Lung (tissue), 12 donors: ENCODE results near the gene OSBPL3. TPM values are rescaled to one million over a fixed set of nuclear protein-coding genes. Genes with fewer than 3 reads are reported as not detected.

ENCODE experiments used
- ATAC-seq: fragments of 200-7000 bp; cut with Tn5 transposase; one replicate; pipeline ENCODE4 v1.9.1; 2020; ENCODE audit warnings: moderate number of reproducible peaks; ENCODE audit not compliant: insufficient read depth, low FRiP score
- DNase-seq, 3 donors: peaks; one replicate each; pipeline ENCODE4 v3.0.0-alpha.2; 2013 to 2017
- H3K27ac ChIP-seq, 2 donors: one replicate each; pipeline ENCODE4 v1.5.1; 2013; ENCODE audit warnings: mild to moderate bottlenecking in 2 of 2, moderate library complexity in 2 of 2, control low read depth in 1 of 2, inconsistent platforms in 1 of 2, low read depth in 1 of 2, low read length in 1 of 2
- H3K27me3 ChIP-seq, 3 donors: one replicate each; pipeline ENCODE4 v1.5.1; 2013; ENCODE audit warnings: low read length in 2 of 3; ENCODE audit not compliant: control insufficient read depth in 3 of 3, insufficient read depth in 3 of 3
- H3K36me3 ChIP-seq, 4 donors: one replicate each; pipeline ENCODE4 v1.5.1; 2013; ENCODE audit warnings: low read length in 4 of 4, mild to moderate bottlenecking in 1 of 4, moderate library complexity in 1 of 4; ENCODE audit not compliant: control insufficient read depth in 4 of 4, insufficient read depth in 4 of 4
- H3K4me1 ChIP-seq, 5 donors: one replicate each; pipeline ENCODE4 v1.5.1; 2013; ENCODE audit warnings: low read length in 5 of 5, mild to moderate bottlenecking in 2 of 5, moderate library complexity in 1 of 5; ENCODE audit not compliant: control insufficient read depth in 5 of 5, insufficient read depth in 5 of 5
- H3K4me3 ChIP-seq: one replicate; pipeline ENCODE4 v1.5.1; 2013; ENCODE audit warnings: mild to moderate bottlenecking, control low read depth, moderate library complexity
- H3K9ac ChIP-seq, 2 donors: one replicate each; pipeline ENCODE4 v1.5.1; 2013; ENCODE audit warnings: low read length in 2 of 2, control low read depth in 1 of 2; ENCODE audit not compliant: insufficient read depth in 1 of 2
- H3K9me3 ChIP-seq, 4 donors: one replicate each; pipeline ENCODE4 v1.5.1; 2013; ENCODE audit warnings: low read length in 3 of 4, mild to moderate bottlenecking in 1 of 4, moderate library complexity in 1 of 4; ENCODE audit not compliant: control insufficient read depth in 4 of 4, insufficient read depth in 3 of 4
- CTCF ChIP-seq: IDR thresholded peaks from 2 replicates; pipeline ENCODE4 v1.5.1; 2012; ENCODE audit warnings: mild to moderate bottlenecking; ENCODE audit errors: control extremely low read depth, extremely low read depth
- WGBS, 2 donors: extraction: QIAGEN DNeasy Blood & Tissue Kit; methylation state at CpG; one replicate each; pipeline ENCODE4 v1.1.7; 2013; 5-methylcytosine and 5-hydroxymethylcytosine counted together
- polyA plus RNA-seq, 2 donors: library from polyadenylated mRNA; stranded (reverse); fragments of 200-250 nt; gene quantifications; one replicate each; pipeline ENCODE4 v1.2.1, GENCODE V29; 2013
- total RNA-seq, 2 donors: library from RNA; depleted of rRNA in 1 of 2; stranded (reverse); fragments of >200 nt in 1 of 2; gene quantifications; one replicate each; pipeline ENCODE4 v1.2.1, GENCODE V29; 2014 to 2021
- donor health status: control.
- donor health status: control.
- donor health status: Bipolar disorder and iron deficiency.
- donor health status: healthy.
- donor health status: DM: yes; HTN: yes; CAD: no.

OSBPL3 gene
- total and polyA plus RNA-seq, 4 donors, result 8.6 to 32.0 (median 20.4) TPM

- TF ChIP-seq CTCF, result no peak
- Histone ChIP-seq H3K27ac (no peak overlapping the region), H3K4me3 (no peak overlapping the region), H3K4me1 (peaks cover 0 to 3% (median 0%) of the 10 kb centered on the region in 5 donors), H3K9me3 (no peaks in the 10 kb centered on the region), H3K27me3 (no peaks in the 10 kb centered on the region), H3K9ac (no peak overlapping the region), H3K36me3 (no peaks in the 10 kb centered on the region)
- ATAC-seq (no peak), DNase-seq (no peak)
- 90 to 94% methylated on average over 10 of the region's 10 CpGs for WGBS, 2 donors
These were observed 190.9 kb downstream of the OSBPL3 start for GRCh38 chr7:24788961-24789576.

GRCh38 chr7:24788075-24788474, 191.9 kb downstream of the OSBPL3 start:
- Histone ChIP-seq H3K27ac (no peak overlapping the region), H3K27me3 (no peaks in the 10 kb centered on the region), H3K36me3 (no peaks in the 10 kb centered on the region), H3K9ac (no peak overlapping the region), H3K4me1 (no peaks in the 10 kb centered on the region), H3K9me3 (peaks cover 0 to 3% (median 0%) of the 10 kb centered on the region in 4 donors), H3K4me3 (no peak overlapping the region)
- ATAC-seq (no peak), DNase-seq (no peak)
- whole genome bisulfite sequencing, 2 donors, result 95 to 96% methylated on average over 9 of the region's 9 CpGs
- TF ChIP-seq CTCF, result no peak

GRCh38 chr7:24786941-24787340, 193.0 kb downstream of the OSBPL3 start:
- DNase-seq, result no peak
- no peaks in the 10 kb centered on the region for H3K36me3 ChIP-seq
- peak; percentile 69 for ATAC-seq
- peaks cover 0 to 3% (median 0%) of the 10 kb centered on the region in 4 donors for H3K9me3 ChIP-seq
- WGBS, 2 donors, result 48 to 56% methylated on average over 5 of the region's 5 CpGs
- TF ChIP-seq CTCF, result no peak
- no peaks in the 10 kb centered on the region for H3K4me1 ChIP-seq
- H3K27me3 ChIP-seq, result no peaks in the 10 kb centered on the region
- no peak overlapping the region for H3K9ac ChIP-seq
- peak overlapping the region in 1 of 2 donors; percentile 39 for H3K27ac ChIP-seq
- H3K4me3 ChIP-seq, result no peak overlapping the region

GRCh38 chr7:24786306-24786705, 193.7 kb downstream of the OSBPL3 start:
- no peaks in the 10 kb centered on the region for H3K4me1 ChIP-seq
- H3K4me3 ChIP-seq, result no peak overlapping the region
- no peak for ATAC-seq
- H3K27me3 ChIP-seq, result no peaks in the 10 kb centered on the region
- no peak for TF ChIP-seq CTCF
- DNase-seq, result no peak
- no peak overlapping the region for H3K27ac ChIP-seq
- 52 to 75% methylated on average over 4 of the region's 4 CpGs for WGBS, 2 donors
- no peak overlapping the region for H3K9ac ChIP-seq
- no peaks in the 10 kb centered on the region for H3K36me3 ChIP-seq
- H3K9me3 ChIP-seq, result peaks cover 0 to 3% (median 0%) of the 10 kb centered on the region in 4 donors
